GM10266 (cell line): ENCODE results near the gene NDUFS2.

Experiments used
- DNase-seq: peaks from one replicate; pipeline ENCODE4 v3.0.0; 2012; ENCODE audit errors: extremely low spot score
- TF ChIP-seq, protein P1 (sequence below): IDR thresholded peaks from 2 replicates; pipeline ENCODE4 v1.5.1; 2012; ENCODE audit warnings: mild to moderate bottlenecking, low read depth; ENCODE audit not compliant: control insufficient read depth, insufficient read depth; ENCODE audit errors: missing control alignments

Gene NDUFS2

DNA sequence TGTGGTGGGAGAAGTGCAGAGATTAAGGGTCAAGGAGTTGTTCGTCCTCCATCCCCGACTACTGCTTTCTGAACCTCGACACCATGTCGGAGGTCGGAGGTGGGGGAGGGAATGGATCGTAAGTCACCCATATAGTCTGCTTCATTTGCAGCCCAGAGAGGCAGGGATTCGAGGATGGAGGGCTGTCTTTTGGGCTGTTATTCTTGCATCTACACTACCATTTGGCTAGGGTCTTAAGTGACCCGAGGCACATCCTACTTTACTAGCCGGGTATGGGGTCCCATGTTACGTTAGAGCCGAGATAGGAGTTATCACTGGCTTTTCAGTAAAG, 42.3 kb upstream of the NDUFS2 start:
- TF ChIP-seq, protein P1, sequence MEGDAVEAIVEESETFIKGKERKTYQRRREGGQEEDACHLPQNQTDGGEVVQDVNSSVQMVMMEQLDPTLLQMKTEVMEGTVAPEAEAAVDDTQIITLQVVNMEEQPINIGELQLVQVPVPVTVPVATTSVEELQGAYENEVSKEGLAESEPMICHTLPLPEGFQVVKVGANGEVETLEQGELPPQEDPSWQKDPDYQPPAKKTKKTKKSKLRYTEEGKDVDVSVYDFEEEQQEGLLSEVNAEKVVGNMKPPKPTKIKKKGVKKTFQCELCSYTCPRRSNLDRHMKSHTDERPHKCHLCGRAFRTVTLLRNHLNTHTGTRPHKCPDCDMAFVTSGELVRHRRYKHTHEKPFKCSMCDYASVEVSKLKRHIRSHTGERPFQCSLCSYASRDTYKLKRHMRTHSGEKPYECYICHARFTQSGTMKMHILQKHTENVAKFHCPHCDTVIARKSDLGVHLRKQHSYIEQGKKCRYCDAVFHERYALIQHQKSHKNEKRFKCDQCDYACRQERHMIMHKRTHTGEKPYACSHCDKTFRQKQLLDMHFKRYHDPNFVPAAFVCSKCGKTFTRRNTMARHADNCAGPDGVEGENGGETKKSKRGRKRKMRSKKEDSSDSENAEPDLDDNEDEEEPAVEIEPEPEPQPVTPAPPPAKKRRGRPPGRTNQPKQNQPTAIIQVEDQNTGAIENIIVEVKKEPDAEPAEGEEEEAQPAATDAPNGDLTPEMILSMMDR: no peak
- no peak for DNase-seq

DNA sequence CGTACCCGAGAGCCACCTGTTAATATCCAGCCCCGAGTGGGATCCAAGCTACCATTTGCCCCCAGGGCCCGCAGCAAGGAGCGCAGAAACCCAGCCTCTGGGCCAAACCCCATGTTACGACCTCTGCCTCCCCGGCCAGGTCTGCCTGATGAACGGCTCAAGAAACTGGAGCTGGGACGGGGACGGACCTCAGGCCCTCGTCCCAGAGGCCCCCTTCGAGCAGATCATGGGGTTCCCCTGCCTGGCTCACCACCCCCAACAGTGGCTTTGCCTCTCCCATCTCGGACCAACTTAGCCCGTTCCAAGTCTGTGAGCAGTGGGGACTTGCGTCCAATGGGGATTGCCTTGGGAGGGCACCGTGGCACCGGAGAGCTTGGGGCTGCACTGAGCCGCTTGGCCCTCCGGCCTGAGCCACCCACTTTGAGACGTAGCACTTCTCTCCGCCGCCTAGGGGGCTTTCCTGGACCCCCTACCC, 41.5 kb upstream of the NDUFS2 start:
- TF ChIP-seq, protein P1: no peak
- no peak for DNase-seq

DNA sequence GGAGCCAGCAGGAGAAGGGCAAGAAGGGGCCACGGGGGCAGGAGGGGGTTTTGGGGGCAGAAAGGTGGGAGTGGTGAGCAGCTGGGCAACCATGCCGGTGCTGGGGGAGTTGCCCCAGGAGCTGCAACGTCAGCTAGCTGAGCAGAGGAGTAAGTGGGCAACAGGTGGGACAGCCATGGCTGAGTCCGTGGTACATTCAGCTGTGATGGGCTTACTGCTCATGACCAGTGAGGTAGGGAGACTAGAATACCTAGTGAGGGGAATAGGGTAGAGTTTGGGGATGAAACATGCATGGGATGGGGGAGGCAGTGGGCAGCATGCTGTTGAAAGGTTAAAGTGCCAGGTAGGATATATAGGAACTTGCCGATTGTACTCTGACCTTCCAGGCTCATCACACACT, 40.5 kb upstream of the NDUFS2 start:
- no peak for DNase-seq
- TF ChIP-seq, protein P1: no peak

DNA sequence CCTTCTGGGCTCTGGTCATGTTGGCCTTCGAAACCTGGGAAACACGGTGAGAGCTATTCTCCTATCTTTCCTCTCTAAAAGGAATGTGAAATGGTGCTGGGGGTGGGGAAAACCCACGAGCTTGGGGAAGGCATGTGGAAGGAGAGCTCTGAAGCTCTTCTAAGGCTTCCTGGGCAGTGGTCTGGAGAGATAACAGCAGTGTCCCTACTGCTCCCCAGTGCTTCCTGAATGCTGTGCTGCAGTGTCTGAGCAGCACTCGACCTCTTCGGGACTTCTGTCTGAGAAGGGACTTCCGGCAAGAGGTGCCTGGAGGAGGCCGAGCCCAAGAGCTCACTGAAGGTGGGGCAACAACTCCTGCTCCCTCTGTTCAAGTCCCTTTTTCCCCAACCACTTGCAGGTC, 40.1 kb upstream of the NDUFS2 start:
- TF ChIP-seq, protein P1: no peak
- DNase-seq: no peak

DNA sequence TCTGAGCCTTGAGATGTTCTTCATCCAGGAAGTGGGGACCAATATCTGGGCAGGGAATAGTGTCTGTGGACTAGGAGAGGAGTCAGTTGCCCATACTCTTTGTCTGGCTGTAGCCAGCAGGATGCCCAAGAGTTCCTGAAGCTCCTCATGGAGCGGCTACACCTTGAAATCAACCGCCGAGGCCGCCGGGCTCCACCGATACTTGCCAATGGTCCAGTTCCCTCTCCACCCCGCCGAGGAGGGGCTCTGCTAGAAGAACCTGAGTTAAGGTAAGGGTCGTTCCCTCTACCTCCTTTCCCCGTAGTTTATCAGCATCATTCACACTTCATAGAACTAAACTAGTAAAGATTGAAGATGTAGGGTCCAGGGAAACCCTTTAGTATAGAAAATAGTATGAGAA, 39.4 kb upstream of the NDUFS2 start:
- TF ChIP-seq, protein P1: no peak
- DNase-seq: no peak

DNA sequence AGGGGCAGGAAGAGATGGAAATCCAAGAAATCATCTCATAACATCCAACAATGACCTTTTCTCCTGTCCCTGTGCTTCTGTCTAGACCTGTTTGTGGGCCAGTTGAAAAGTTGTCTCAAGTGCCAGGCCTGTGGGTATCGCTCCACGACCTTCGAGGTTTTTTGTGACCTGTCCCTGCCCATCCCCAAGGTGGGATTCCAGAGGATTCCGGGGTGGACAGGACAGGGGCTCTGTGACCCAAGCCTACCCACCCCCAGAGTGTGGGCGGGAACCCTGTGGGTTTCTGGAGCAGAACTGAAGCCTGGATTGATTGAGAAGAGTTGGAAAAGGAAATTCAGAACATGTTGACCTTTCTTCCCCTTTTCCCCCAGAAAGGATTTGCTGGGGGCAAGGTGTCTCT, 38.4 kb upstream of the NDUFS2 start:
- TF ChIP-seq, protein P1: no peak
- no peak for DNase-seq

DNA sequence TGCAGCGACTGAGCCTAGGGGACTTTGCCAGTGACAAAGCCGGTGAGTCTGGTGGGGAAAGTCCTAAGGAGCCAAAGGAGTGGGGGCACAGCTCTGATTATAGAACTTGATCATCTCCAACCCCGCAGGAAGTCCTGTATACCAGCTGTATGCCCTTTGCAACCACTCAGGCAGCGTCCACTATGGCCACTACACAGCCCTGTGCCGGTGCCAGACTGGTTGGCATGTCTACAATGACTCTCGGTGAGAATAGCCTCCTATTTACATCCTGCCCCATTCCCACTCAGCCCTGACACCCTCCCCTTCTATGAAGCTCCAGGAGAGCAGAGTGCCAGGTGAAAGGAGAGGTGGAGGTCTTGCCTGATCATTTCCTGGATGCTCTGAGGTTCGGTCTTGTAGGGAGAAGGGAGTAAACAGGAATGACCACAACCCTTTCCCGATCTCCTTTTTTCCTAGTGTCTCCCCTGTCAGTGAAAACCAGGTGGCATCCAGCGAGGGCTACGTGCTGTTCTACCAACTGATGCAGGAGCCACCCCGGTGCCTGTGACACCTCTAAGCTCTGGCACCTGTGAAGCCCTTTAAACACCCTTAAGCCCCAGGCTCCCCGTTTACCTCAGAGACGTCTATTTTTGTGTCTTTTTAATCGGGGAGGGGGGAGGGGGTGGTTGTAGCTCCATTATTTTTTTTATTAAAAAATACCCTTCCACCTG, 37.1 kb upstream of the NDUFS2 start:
- TF ChIP-seq, protein P1: no peak
- DNase-seq: no peak
